Endothelial cell of umbilical vein (primary cell): ENCODE measurements around the gene LHFPL2. TPM values are rescaled to one million over a fixed set of nuclear protein-coding genes. Genes with fewer than 3 reads are reported as not detected.

Experiments
- BruUV-seq: library from RNA; stranded (reverse); fragments of 400-500 nt; replicated peaks from 2 replicates; lab custom pipeline; 2021; lab: Mats Ljungman, UMichigan
- CTCF ChIA-PET: fragments of 300-600, 350-600 bp; sonication (Branson Sonifier 250); formaldehyde crosslinking; loops from one replicate; lab custom pipeline; 2021; ENCODE audit warnings: antibody characterized with exemption, inconsistent platforms; lab: Charles Lee
- POLR2A ChIA-PET: fragments of 300-600, 350-600 bp; sonication (Branson Sonifier 250); formaldehyde crosslinking; loops from one replicate; lab custom pipeline; 2021; ENCODE audit warnings: antibody characterized with exemption, inconsistent platforms; lab: Charles Lee
- DNase-seq: peaks from one replicate; pipeline ENCODE4 v3.0.0-alpha.2; 2011; ENCODE audit warnings: low read depth, low spot score
- FAIRE-seq: peaks from 2 replicates; lab custom pipeline; 2011; peaks lifted over from hg19 to GRCh38; lab: Jason Lieb, UNC
- H2AFZ ChIP-seq: 2 replicates; pipeline ENCODE4 v1.6.0; 2012; ENCODE audit warnings: low read depth, low read length, control low read depth, inconsistent platforms
- H3K27ac ChIP-seq: 2 replicates; pipeline ENCODE4 v1.5.1; 2011; ENCODE audit warnings: low read depth, mild to moderate bottlenecking, control low read depth, low read length, moderate library complexity; ENCODE audit not compliant: insufficient read depth
- H3K27me3 ChIP-seq, 2 experiments: 2 replicates each; pipeline versions ENCODE4 v1.6.0 to v1.6.1; 2011; ENCODE audit warnings: low read length in 2 of 2, mixed read lengths in 1 of 2; ENCODE audit not compliant: control insufficient read depth in 2 of 2, insufficient read depth in 2 of 2
- H3K36me3 ChIP-seq, 2 experiments: 2 replicates in 1 of 2; 3 replicates in 1 of 2; pipeline ENCODE4 v1.5.1; 2011; ENCODE audit warnings: low read length in 2 of 2, mild to moderate bottlenecking in 1 of 2, moderate library complexity in 1 of 2; ENCODE audit not compliant: control insufficient read depth in 2 of 2, insufficient read depth in 2 of 2; ENCODE audit errors: extremely low read depth in 1 of 2
- H3K4me1 ChIP-seq: 3 replicates; pipeline ENCODE4 v1.5.1; 2011; ENCODE audit warnings: mild to moderate bottlenecking, low read length; ENCODE audit not compliant: control insufficient read depth, insufficient read depth; ENCODE audit errors: extremely low read depth
- H3K4me2 ChIP-seq: 2 replicates; pipeline ENCODE4 v1.6.1; 2011; ENCODE audit warnings: low read length, control low read depth, mixed read lengths; ENCODE audit not compliant: insufficient read depth
- H3K4me3 ChIP-seq, 3 experiments: fragments of 200-600 bp in 1 of 3; sonication (generic), shearing (Covaris generic) in 1 of 3; replicated peaks in 1 of 3; 2 replicates each; pipeline ENCODE4 v1.5.1; 2011 to 2016; ENCODE audit warnings: control low read depth in 3 of 3, low read length in 3 of 3, mild to moderate bottlenecking in 2 of 3, inconsistent platforms in 1 of 3, low read depth in 1 of 3, moderate library complexity in 1 of 3; ENCODE audit not compliant: insufficient read depth in 1 of 3
- H3K79me2 ChIP-seq: 2 replicates; pipeline ENCODE4 v1.6.0; 2012; ENCODE audit warnings: low read length, inconsistent platforms; ENCODE audit not compliant: control insufficient read depth, insufficient read depth
- H3K9ac ChIP-seq: replicated peaks from 2 replicates; pipeline ENCODE3; 2011; ENCODE audit warnings: low read length, control low read depth; ENCODE audit not compliant: insufficient read depth; ENCODE audit errors: extremely low read depth
- H3K9me1 ChIP-seq: replicated peaks from 3 replicates; pipeline ENCODE4 v1.6.0; 2011; ENCODE audit warnings: mild to moderate bottlenecking, low read length; ENCODE audit not compliant: control insufficient read depth, insufficient read depth; ENCODE audit errors: extremely low read depth
- H3K9me3 ChIP-seq: replicated peaks from 2 replicates; pipeline ENCODE4 v1.5.1; 2012; ENCODE audit warnings: low read length, inconsistent platforms; ENCODE audit not compliant: control insufficient read depth, insufficient read depth
- H4K20me1 ChIP-seq: replicated peaks from 2 replicates; pipeline ENCODE3; 2011; ENCODE audit warnings: mild to moderate bottlenecking, low read length; ENCODE audit not compliant: control insufficient read depth, insufficient read depth; ENCODE audit errors: extremely low read depth
- CTCF ChIP-seq, 2 donors: IDR thresholded peaks; 1 replicate in 1 of 2; 2 replicates in 1 of 2; pipeline ENCODE4 v1.5.1; 2011; ENCODE audit warnings: low read length in 2 of 2, mild to moderate bottlenecking in 2 of 2, moderate library complexity in 2 of 2, control low read depth in 1 of 2, inconsistent platforms in 1 of 2, low read depth in 1 of 2; ENCODE audit not compliant: insufficient read depth in 1 of 2; ENCODE audit errors: extremely low read depth in 1 of 2
- EZH2 ChIP-seq: IDR thresholded peaks from 2 replicates; pipeline ENCODE4 v1.6.1; 2012; ENCODE audit warnings: borderline replicate concordance, low read depth, mild to moderate bottlenecking, moderate library complexity, low read length, inconsistent platforms; ENCODE audit not compliant: severe bottlenecking
- FOS ChIP-seq: IDR thresholded peaks from 2 replicates; pipeline ENCODE4 v1.6.1; 2011; ENCODE audit warnings: mild to moderate bottlenecking, low read length, moderate library complexity, borderline replicate concordance; ENCODE audit not compliant: insufficient read depth
- GATA2 ChIP-seq: IDR thresholded peaks from 2 replicates; pipeline ENCODE4 v1.7.0; 2011; ENCODE audit warnings: low read depth, mild to moderate bottlenecking, moderate library complexity, mixed read lengths, low read length; ENCODE audit not compliant: insufficient read length, insufficient read depth
- JUN ChIP-seq: IDR thresholded peaks from 2 replicates; pipeline ENCODE4 v1.6.1; 2011; ENCODE audit warnings: borderline replicate concordance, low read depth; ENCODE audit not compliant: insufficient read length, insufficient read depth
- MAX ChIP-seq: IDR thresholded peaks from 2 replicates; pipeline ENCODE4 v1.6.1; 2011; ENCODE audit not compliant: insufficient read depth, insufficient read length
- MYC ChIP-seq: IDR thresholded peaks from one replicate; pipeline ENCODE4 v1.6.1; 2011; ENCODE audit warnings: mild to moderate bottlenecking, low read depth, low read length
- POLR2A ChIP-seq: IDR thresholded peaks from 2 replicates; pipeline ENCODE4 v1.6.1; 2012; ENCODE audit warnings: low read depth, mild to moderate bottlenecking, control low read depth, low read length
- POLR2AphosphoS5 ChIP-seq: IDR thresholded peaks from 2 replicates; pipeline ENCODE4 v1.6.1; 2012; ENCODE audit warnings: low read depth, mild to moderate bottlenecking, control low read depth, low read length, moderate library complexity; ENCODE audit not compliant: insufficient read depth
- dilution Hi-C: fragments of 300-500 bp; cut with MboI; formaldehyde crosslinking; loops from one replicate; pipeline ENCODE4 v1.15.0; 2019; ENCODE audit warnings: low sequenced_read_pairs; ENCODE audit not compliant: extremely low pct_ligation_motif_present
- intact Hi-C: fragments of 100-400 bp; cut with micrococcal nuclease; formaldehyde crosslinking; loops from one replicate; pipeline ENCODE4 v1.10.0; 2022
- polyA plus RNA-seq, 4 experiments: library from polyadenylated mRNA; depleted of rRNA in 3 of 4; stranded (reverse) in 3 of 4; unstranded in 1 of 4; fragments of >200 nt; gene quantifications; 2 replicates each; pipeline versions ENCODE4 v1.2.1 to v1.2.3, GENCODE V29; 2011 to 2012; ENCODE audit warnings: missing spikeins in 1 of 4
- total RNA-seq: library from RNA; stranded (reverse); gene quantifications from 2 replicates; pipeline ENCODE4 v1.2.3, GENCODE V29; 2021

Gene LHFPL2
- total and polyA plus RNA-seq, 2 donors (not counting 3 experiments of a cell fraction or from before 2014, with no cell fraction given) = 9.6 to 36.3 TPM

- H3K79me2 ChIP-seq = no peaks in the 10 kb centered on the region
- no peaks in the 10 kb centered on the region for H3K9me1 ChIP-seq
- no TSS peak for BruUV-seq
- no peak overlapping the region for H2AFZ ChIP-seq
- ChIA-PET POLR2A (no interaction called here), CTCF (no interaction called here)
- no peak overlapping the region for H3K4me2 ChIP-seq
- H3K36me3 ChIP-seq = no peaks in the 10 kb centered on the region
- H3K9ac ChIP-seq = no peak overlapping the region
- no peaks in the 10 kb centered on the region for H3K9me3 ChIP-seq
- peaks cover 6% of the 10 kb centered on the region for H3K4me1 ChIP-seq
- dilution Hi-C loops (no loop called here), intact Hi-C loops (no loop called here)
- no peaks in the 10 kb centered on the region for H3K27me3 ChIP-seq
- H3K27ac ChIP-seq = no peak overlapping the region
- TF ChIP-seq POLR2AphosphoS5 = no peak
- TF ChIP-seq EZH2 = no peak
- no peak for TF ChIP-seq CTCF (IDR thresholded peaks at IDR 0.05; ENCODE audit: extremely low read depth in 1 of 2, insufficient read depth in 1 of 2, low read depth in 1 of 2, low read length in 2 of 2)
- TF ChIP-seq JUN = no peak
- TF ChIP-seq MYC = no peak
- TF ChIP-seq GATA2 = no peak
- TF ChIP-seq MAX = no peak
- no peak for TF ChIP-seq POLR2A
- TF ChIP-seq FOS = no peak
- FAIRE-seq (no peak), DNase-seq (peak; percentile 30)
- H3K4me3 ChIP-seq = no peak overlapping the region
- H4K20me1 ChIP-seq = no peaks in the 10 kb centered on the region
Observed at GRCh38 chr5:78660401-78660800, 11.8 kb upstream of the LHFPL2 start.
